ENCODE measurements around the gene LRP1B.

LRP1B gene

GRCh38 chr2:140814141-140814540 lies 1316.7 kb downstream of the LRP1B start:
- Histone ChIP-seq H3K4me3 (ENCODE audit: low read length, poor library complexity, severe bottlenecking) (no peak overlapping the region), H3K9me2 (replicated peaks; ENCODE audit: low read depth, low read length) (no peaks in the 10 kb centered on the region), H3K36me3 (ENCODE audit: insufficient read depth, low read length) (no peaks in the 10 kb centered on the region), H3K4me2 (ENCODE audit: low read depth, low read length, poor library complexity, severe bottlenecking) (no peak overlapping the region), H3K27me3 (ENCODE audit: insufficient read depth, low read length, poor library complexity, severe bottlenecking) (no peaks in the 10 kb centered on the region), H3F3A (ENCODE audit: low read depth) (no peaks in the 10 kb centered on the region), H3K79me2 (ENCODE audit: insufficient read depth, low read length) (no peaks in the 10 kb centered on the region), H4K20me1 (ENCODE audit: insufficient read depth, low read length, poor library complexity, severe bottlenecking) (no peaks in the 10 kb centered on the region), H3K9ac (ENCODE audit: low read depth, low read length, poor library complexity, severe bottlenecking) (no peak overlapping the region), H2AFZ (ENCODE audit: low read length) (no peak overlapping the region), H3K4me1 (ENCODE audit: insufficient read depth, low read length, poor library complexity, severe bottlenecking) (no peaks in the 10 kb centered on the region), H3K9me3 (ENCODE audit: insufficient read depth, low read depth, low read length) (no peaks in the 10 kb centered on the region)
- TF ChIP-seq CTCF (conservative IDR thresholded peaks at IDR 0.05; ENCODE audit: low read length) (no peak), EZH2phosphoT487 (IDR thresholded peaks at IDR 0.05; ENCODE audit: borderline replicate concordance) (no peak)

- no peaks in the 10 kb centered on the region for H3K4me1 ChIP-seq (ENCODE audit: insufficient read depth, low read length, poor library complexity, severe bottlenecking)
- no peak overlapping the region for H2AFZ ChIP-seq (ENCODE audit: low read length)
These were observed 1322.0 kb downstream of the LRP1B start for GRCh38 chr2:140808820-140809219.

GRCh38 chr2:140808211-140808610 lies 1322.6 kb downstream of the LRP1B start:
- Histone ChIP-seq H3K4me3 (ENCODE audit: low read length, poor library complexity, severe bottlenecking) (no peak overlapping the region), H3K79me2 (ENCODE audit: insufficient read depth, low read length) (no peaks in the 10 kb centered on the region), H3K9ac (ENCODE audit: low read depth, low read length, poor library complexity, severe bottlenecking) (no peak overlapping the region), H3K9me2 (replicated peaks; ENCODE audit: low read depth, low read length) (no peaks in the 10 kb centered on the region), H3K9me3 (ENCODE audit: insufficient read depth, low read depth, low read length) (no peaks in the 10 kb centered on the region), H3F3A (ENCODE audit: low read depth) (no peaks in the 10 kb centered on the region), H2AFZ (ENCODE audit: low read length) (no peak overlapping the region), H3K4me1 (ENCODE audit: insufficient read depth, low read length, poor library complexity, severe bottlenecking) (no peaks in the 10 kb centered on the region), H3K27me3 (ENCODE audit: insufficient read depth, low read length, poor library complexity, severe bottlenecking) (no peaks in the 10 kb centered on the region), H4K20me1 (ENCODE audit: insufficient read depth, low read length, poor library complexity, severe bottlenecking) (no peaks in the 10 kb centered on the region), H3K4me2 (ENCODE audit: low read depth, low read length, poor library complexity, severe bottlenecking) (no peak overlapping the region), H3K36me3 (ENCODE audit: insufficient read depth, low read length) (no peaks in the 10 kb centered on the region)
- TF ChIP-seq EZH2phosphoT487 (IDR thresholded peaks at IDR 0.05; ENCODE audit: borderline replicate concordance) (no peak), CTCF (conservative IDR thresholded peaks at IDR 0.05; ENCODE audit: low read length) (no peak)

More at GRCh38 chr2:140808820-140809219, 1322.0 kb downstream of the LRP1B start:
- H3K36me3 ChIP-seq (ENCODE audit: insufficient read depth, low read length): no peaks in the 10 kb centered on the region
- H3K27me3 ChIP-seq (ENCODE audit: insufficient read depth, low read length, poor library complexity, severe bottlenecking): no peaks in the 10 kb centered on the region
- no peak overlapping the region for H3K9ac ChIP-seq (ENCODE audit: low read depth, low read length, poor library complexity, severe bottlenecking)
- no peaks in the 10 kb centered on the region for H3K9me3 ChIP-seq (ENCODE audit: insufficient read depth, low read depth, low read length)
- H3K4me3 ChIP-seq (ENCODE audit: low read length, poor library complexity, severe bottlenecking): no peak overlapping the region
- no peaks in the 10 kb centered on the region for H4K20me1 ChIP-seq (ENCODE audit: insufficient read depth, low read length, poor library complexity, severe bottlenecking)
- H3K4me2 ChIP-seq (ENCODE audit: low read depth, low read length, poor library complexity, severe bottlenecking): no peak overlapping the region
- no peaks in the 10 kb centered on the region for H3K79me2 ChIP-seq (ENCODE audit: insufficient read depth, low read length)
- H3F3A ChIP-seq (ENCODE audit: low read depth): no peaks in the 10 kb centered on the region
- no peaks in the 10 kb centered on the region for H3K9me2 ChIP-seq (replicated peaks; ENCODE audit: low read depth, low read length)
- TF ChIP-seq CTCF (conservative IDR thresholded peaks at IDR 0.05; ENCODE audit: low read length) (peak; percentile 36), EZH2phosphoT487 (IDR thresholded peaks at IDR 0.05; ENCODE audit: borderline replicate concordance) (no peak)
